OCI-LY1 (cell line): ENCODE measurements around the gene QTRT2.

Experiments
- EZH2 ChIP-seq: fragments of 200-600 bp; sonication (generic), shearing (Covaris generic); IDR thresholded peaks from 2 replicates; pipeline ENCODE4 v1.8.0; 2017; ENCODE audit warnings: borderline replicate concordance, mixed run types, mild to moderate bottlenecking, antibody characterized with exemption, low read length, moderate library complexity, mixed read lengths
- TF ChIP-seq, protein P1 (sequence below): fragments of 200-600 bp; sonication (generic), shearing (Covaris generic); IDR thresholded peaks from 2 replicates; pipeline ENCODE4 v1.5.1; 2017; ENCODE audit warnings: mild to moderate bottlenecking, antibody characterized with exemption, low read length, moderate library complexity, mixed read lengths

DNA sequence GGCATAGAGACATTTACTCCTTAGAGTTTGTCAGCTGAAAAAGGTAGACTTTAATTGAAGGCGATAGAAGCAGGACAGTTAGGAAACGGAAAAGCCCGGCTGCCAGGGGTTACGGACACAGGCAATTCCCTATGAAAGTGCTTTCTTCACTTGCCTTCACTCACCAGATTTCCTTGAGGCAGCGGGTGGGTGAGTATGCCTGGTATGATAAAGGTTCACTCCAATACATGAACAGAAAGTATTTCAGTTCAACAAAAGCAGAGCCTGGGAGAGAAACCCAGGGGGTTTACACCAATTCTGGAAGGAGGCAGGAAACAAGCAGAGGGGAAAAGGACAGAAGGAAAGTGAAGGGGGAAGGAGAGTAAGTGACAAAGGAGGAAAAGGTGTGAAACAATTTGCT is 53.9 kb downstream of the QTRT2 start:
- TF ChIP-seq, protein P1, sequence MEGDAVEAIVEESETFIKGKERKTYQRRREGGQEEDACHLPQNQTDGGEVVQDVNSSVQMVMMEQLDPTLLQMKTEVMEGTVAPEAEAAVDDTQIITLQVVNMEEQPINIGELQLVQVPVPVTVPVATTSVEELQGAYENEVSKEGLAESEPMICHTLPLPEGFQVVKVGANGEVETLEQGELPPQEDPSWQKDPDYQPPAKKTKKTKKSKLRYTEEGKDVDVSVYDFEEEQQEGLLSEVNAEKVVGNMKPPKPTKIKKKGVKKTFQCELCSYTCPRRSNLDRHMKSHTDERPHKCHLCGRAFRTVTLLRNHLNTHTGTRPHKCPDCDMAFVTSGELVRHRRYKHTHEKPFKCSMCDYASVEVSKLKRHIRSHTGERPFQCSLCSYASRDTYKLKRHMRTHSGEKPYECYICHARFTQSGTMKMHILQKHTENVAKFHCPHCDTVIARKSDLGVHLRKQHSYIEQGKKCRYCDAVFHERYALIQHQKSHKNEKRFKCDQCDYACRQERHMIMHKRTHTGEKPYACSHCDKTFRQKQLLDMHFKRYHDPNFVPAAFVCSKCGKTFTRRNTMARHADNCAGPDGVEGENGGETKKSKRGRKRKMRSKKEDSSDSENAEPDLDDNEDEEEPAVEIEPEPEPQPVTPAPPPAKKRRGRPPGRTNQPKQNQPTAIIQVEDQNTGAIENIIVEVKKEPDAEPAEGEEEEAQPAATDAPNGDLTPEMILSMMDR: no peak
- TF ChIP-seq EZH2: no peak
